Fibroblast of lung (primary cell): ENCODE data around the gene TTLL12. TPM values are rescaled to one million over a fixed set of nuclear protein-coding genes. Genes with fewer than 3 reads are reported as not detected.

Experiments
- DNase-seq, 2 donors: peaks; one replicate each; pipeline versions ENCODE4 v3.0.0 to v3.0.0-alpha.2; 2010; ENCODE audit warnings: low read depth in 2 of 2
- H2AFZ ChIP-seq: 2 replicates; pipeline ENCODE4 v1.5.1; 2012; ENCODE audit warnings: low read length, control low read depth, inconsistent platforms
- H3K27ac ChIP-seq: 2 replicates; pipeline ENCODE4 v1.5.1; 2011; ENCODE audit warnings: low read length, control low read depth; ENCODE audit not compliant: insufficient read depth
- H3K27me3 ChIP-seq: 2 replicates; pipeline ENCODE4 v1.5.1; 2011; ENCODE audit warnings: mild to moderate bottlenecking, low read length; ENCODE audit not compliant: control insufficient read depth, insufficient read depth
- H3K36me3 ChIP-seq: 2 replicates; pipeline ENCODE4 v1.5.1; 2011; ENCODE audit warnings: low read length; ENCODE audit not compliant: control insufficient read depth, insufficient read depth
- H3K4me1 ChIP-seq: 2 replicates; pipeline ENCODE4 v1.5.1; 2011; ENCODE audit warnings: low read length; ENCODE audit not compliant: control insufficient read depth, insufficient read depth; ENCODE audit errors: extremely low read depth
- H3K4me2 ChIP-seq: 2 replicates; pipeline ENCODE4 v1.5.1; 2011; ENCODE audit warnings: low read length, control low read depth; ENCODE audit not compliant: insufficient read depth; ENCODE audit errors: extremely low read depth
- H3K4me3 ChIP-seq, 4 experiments: fragments of 200-600 bp in 1 of 4; sonication (generic) in 1 of 4; replicated peaks in 1 of 4; 2 replicates each; pipeline ENCODE4 v1.5.1; 2011 to 2016; ENCODE audit warnings: low read length in 4 of 4, low read depth in 3 of 4, mild to moderate bottlenecking in 3 of 4, control low read depth in 2 of 4, inconsistent platforms in 1 of 4, mixed read lengths in 1 of 4; ENCODE audit not compliant: insufficient read depth in 1 of 4; ENCODE audit errors: control extremely low read depth in 1 of 4
- H3K79me2 ChIP-seq: 2 replicates; pipeline ENCODE4 v1.5.1; 2012; ENCODE audit warnings: mild to moderate bottlenecking, low read length, inconsistent platforms; ENCODE audit not compliant: control insufficient read depth, insufficient read depth
- H3K9ac ChIP-seq: 2 replicates; pipeline ENCODE4 v1.5.1; 2011; ENCODE audit warnings: mild to moderate bottlenecking, low read length, control low read depth; ENCODE audit not compliant: insufficient read depth
- H3K9me3 ChIP-seq: 2 replicates; pipeline ENCODE4 v1.5.1; 2012; ENCODE audit warnings: low read depth, low read length; ENCODE audit not compliant: control insufficient read depth, insufficient read depth
- H4K20me1 ChIP-seq: 2 replicates; pipeline ENCODE4 v1.5.1; 2011; ENCODE audit warnings: low read length; ENCODE audit not compliant: control insufficient read depth, insufficient read depth; ENCODE audit errors: extremely low read depth
- EZH2 ChIP-seq: IDR thresholded peaks from 2 replicates; pipeline ENCODE4 v1.5.1; 2012; ENCODE audit warnings: low read length, control low read depth, mild to moderate bottlenecking; ENCODE audit errors: missing control alignments
- polyA plus RNA-seq, 2 donors: library from polyadenylated mRNA; depleted of rRNA in 1 of 2; stranded (reverse) in 1 of 2; unstranded in 1 of 2; fragments of >200 nt; gene quantifications; 2 replicates each; pipeline ENCODE4 v1.2.1, GENCODE V29; 2011 to 2012; ENCODE audit warnings: missing spikeins in 1 of 2
- total RNA-seq: library from RNA; depleted of rRNA; stranded (reverse); fragments of >200 nt; gene quantifications from 2 replicates; pipeline ENCODE4 v1.2.1, GENCODE V29; 2014
- TF ChIP-seq, protein P1 (sequence below), 2 donors: IDR thresholded peaks in 1 of 2; conservative IDR thresholded peaks in 1 of 2; 1 replicate in 1 of 2; 2 replicates in 1 of 2; pipeline ENCODE4 v1.5.1; 2011 to 2012; ENCODE audit warnings: low read length in 2 of 2, control low read depth in 1 of 2, inconsistent platforms in 1 of 2, low read depth in 1 of 2, mild to moderate bottlenecking in 1 of 2

TTLL12 gene
- total and polyA plus RNA-seq, 2 donors (not counting 1 experiment from before 2014, with no cell fraction given), result 6.0 to 14.7 TPM

DNA sequence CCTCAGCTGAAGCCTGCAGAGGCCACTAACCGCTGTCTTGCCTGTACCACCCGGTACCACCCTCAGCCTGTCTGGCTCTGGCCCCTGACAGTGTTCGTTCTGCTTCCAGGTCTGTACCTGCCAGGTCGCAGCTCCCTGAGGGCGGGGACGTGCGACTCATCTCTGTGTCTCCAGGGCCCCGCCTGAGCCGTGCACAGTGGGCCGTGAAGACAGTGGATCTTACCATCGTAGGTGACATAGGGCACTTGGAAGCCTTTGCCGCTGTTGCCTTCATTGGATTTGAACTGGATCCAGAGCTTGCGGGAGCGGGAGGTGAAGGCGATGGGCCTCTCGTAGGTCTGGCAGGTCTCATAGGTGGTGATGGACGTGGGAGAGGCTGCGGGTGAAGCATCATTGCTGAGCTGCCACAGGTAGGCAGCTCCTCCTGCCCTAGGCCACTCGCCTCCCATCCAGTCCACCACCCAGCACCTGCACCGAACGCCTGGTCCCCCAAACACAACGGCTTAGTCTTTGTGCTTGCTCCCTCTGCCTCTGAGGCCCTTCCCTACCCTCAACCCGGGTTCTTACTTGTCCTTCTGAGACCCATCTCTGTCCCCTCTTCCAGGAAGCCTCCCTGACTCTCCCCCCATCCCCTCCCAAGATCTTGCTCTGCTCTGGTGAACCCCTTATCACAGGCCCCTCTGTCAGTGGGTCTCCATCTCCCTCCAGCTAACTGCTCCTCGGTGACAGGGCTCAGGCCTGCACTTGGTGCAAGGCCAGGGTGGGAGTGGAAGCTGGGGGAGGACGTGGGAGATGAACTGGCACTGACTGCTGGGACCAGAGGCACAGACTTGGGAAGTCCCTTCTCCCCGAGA, 21.1 kb upstream of the TTLL12 start:
- no peak for TF ChIP-seq EZH2
- TF ChIP-seq, protein P1, sequence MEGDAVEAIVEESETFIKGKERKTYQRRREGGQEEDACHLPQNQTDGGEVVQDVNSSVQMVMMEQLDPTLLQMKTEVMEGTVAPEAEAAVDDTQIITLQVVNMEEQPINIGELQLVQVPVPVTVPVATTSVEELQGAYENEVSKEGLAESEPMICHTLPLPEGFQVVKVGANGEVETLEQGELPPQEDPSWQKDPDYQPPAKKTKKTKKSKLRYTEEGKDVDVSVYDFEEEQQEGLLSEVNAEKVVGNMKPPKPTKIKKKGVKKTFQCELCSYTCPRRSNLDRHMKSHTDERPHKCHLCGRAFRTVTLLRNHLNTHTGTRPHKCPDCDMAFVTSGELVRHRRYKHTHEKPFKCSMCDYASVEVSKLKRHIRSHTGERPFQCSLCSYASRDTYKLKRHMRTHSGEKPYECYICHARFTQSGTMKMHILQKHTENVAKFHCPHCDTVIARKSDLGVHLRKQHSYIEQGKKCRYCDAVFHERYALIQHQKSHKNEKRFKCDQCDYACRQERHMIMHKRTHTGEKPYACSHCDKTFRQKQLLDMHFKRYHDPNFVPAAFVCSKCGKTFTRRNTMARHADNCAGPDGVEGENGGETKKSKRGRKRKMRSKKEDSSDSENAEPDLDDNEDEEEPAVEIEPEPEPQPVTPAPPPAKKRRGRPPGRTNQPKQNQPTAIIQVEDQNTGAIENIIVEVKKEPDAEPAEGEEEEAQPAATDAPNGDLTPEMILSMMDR (conservative IDR thresholded peaks at IDR 0.05 in 1 of 2, IDR thresholded peaks at IDR 0.05 in 1 of 2; ENCODE audit: low read depth in 1 of 2, low read length in 2 of 2), result no peak
- Histone ChIP-seq H4K20me1 (no peaks in the 10 kb centered on the region), H3K36me3 (no peaks in the 10 kb centered on the region), H2AFZ (no peak overlapping the region), H3K9me3 (no peaks in the 10 kb centered on the region), H3K27ac (no peak overlapping the region), H3K4me2 (no peak overlapping the region), H3K4me3 (no peak overlapping the region), H3K4me1 (no peaks in the 10 kb centered on the region), H3K79me2 (no peaks in the 10 kb centered on the region), H3K27me3 (no peaks in the 10 kb centered on the region), H3K9ac (no peak overlapping the region)
- DNase-seq, result no peak

DNA sequence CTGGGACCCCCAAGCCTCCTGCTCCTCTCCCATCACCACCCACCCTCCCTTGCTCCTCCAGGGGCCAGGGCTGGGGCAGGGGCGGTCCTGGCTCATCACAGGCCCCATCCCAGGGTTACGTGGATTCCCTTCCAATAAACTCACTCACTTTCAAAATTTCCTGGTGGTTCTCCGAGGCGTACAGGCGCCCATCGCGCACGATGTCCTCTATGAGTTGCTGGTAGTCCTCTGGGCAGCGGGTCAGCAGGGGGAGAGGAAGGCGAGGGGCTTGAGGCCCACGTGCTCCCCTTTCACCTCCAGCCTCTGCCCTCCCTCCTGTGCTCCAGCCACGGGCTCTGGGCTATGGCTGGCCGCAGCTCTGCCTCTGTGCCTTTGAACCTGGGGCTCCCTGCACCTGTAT, 20.5 kb upstream of the TTLL12 start:
- no peaks in the 10 kb centered on the region for H3K79me2 ChIP-seq
- H3K4me3 ChIP-seq, result no peak overlapping the region
- no peaks in the 10 kb centered on the region for H3K9me3 ChIP-seq
- DNase-seq, result no peak
- H2AFZ ChIP-seq, result no peak overlapping the region
- peaks cover 3% of the 10 kb centered on the region for H3K27me3 ChIP-seq
- TF ChIP-seq, protein P1 (conservative IDR thresholded peaks at IDR 0.05 in 1 of 2, IDR thresholded peaks at IDR 0.05 in 1 of 2; ENCODE audit: low read depth in 1 of 2, low read length in 2 of 2), result no peak
- TF ChIP-seq EZH2, result no peak
- H3K27ac ChIP-seq, result no peak overlapping the region
- no peaks in the 10 kb centered on the region for H3K36me3 ChIP-seq
- H3K4me1 ChIP-seq, result no peaks in the 10 kb centered on the region
- no peaks in the 10 kb centered on the region for H4K20me1 ChIP-seq
- H3K4me2 ChIP-seq, result no peak overlapping the region
- H3K9ac ChIP-seq, result no peak overlapping the region

DNA sequence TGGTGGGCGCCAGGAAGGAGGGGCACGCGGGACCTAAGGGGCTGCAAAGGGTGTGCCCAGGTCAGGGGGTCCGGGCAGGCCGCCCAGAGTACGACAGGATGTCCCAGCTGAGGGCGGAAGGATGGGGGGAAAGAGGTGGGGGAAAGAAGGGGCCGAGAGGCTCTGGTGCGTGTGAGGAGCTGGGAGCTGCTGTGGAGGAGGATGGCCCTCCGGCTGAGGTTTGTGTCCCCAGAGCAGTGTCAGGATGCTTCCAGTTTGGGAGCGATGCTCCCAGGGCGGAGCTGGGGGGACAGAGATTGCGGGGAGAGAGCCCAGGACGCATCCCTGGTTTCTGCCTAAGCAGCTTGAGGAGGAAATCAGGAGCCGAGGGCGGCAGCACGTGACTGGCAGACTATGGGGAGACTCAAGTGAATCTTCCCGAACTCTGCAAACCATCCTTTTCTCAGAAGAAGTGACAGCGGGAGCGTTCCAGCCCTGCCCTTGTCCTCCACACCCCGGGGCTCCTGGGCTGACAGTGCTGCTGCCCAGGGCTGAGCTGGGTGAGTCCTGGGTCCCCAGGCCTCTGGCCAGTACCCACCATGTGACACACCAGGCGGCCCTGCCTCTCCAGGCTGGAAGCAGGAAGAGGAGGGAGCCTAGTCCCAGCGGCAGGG, 19.7 kb upstream of the TTLL12 start:
- Histone ChIP-seq H3K9me3 (no peaks in the 10 kb centered on the region), H3K4me3 (no peak overlapping the region), H4K20me1 (no peaks in the 10 kb centered on the region), H3K27me3 (peaks cover 3% of the 10 kb centered on the region), H2AFZ (no peak overlapping the region), H3K27ac (no peak overlapping the region), H3K9ac (no peak overlapping the region), H3K36me3 (no peaks in the 10 kb centered on the region), H3K4me2 (no peak overlapping the region), H3K4me1 (no peaks in the 10 kb centered on the region), H3K79me2 (no peaks in the 10 kb centered on the region)
- TF ChIP-seq EZH2, result no peak
- TF ChIP-seq, protein P1 (conservative IDR thresholded peaks at IDR 0.05 in 1 of 2, IDR thresholded peaks at IDR 0.05 in 1 of 2; ENCODE audit: low read depth in 1 of 2, low read length in 2 of 2), result no peak
- DNase-seq, result no peak
